Liver (tissue), 9 donors: ENCODE data around the gene ERC2. TPM values are rescaled to one million over a fixed set of nuclear protein-coding genes. Genes with fewer than 3 reads are reported as not detected.

Experiments used
- DNase-seq: peaks from one replicate; pipeline ENCODE4 v3.0.0-alpha.2; 2017; ENCODE audit warnings: low spot score
- H3K27ac ChIP-seq, 2 donors: one replicate each; pipeline ENCODE4 v1.7.0; 2013; ENCODE audit warnings: inconsistent platforms in 2 of 2, low read length in 2 of 2, control low read depth in 1 of 2, low read depth in 1 of 2, mild to moderate bottlenecking in 1 of 2
- H3K27me3 ChIP-seq, 4 donors: one replicate each; pipeline versions ENCODE4 v1.6.1 to v1.7.0; 2013; ENCODE audit warnings: low read length in 3 of 4, inconsistent platforms in 1 of 4, mild to moderate bottlenecking in 1 of 4, moderate library complexity in 1 of 4; ENCODE audit not compliant: control insufficient read depth in 4 of 4, insufficient read depth in 4 of 4
- H3K36me3 ChIP-seq, 4 donors: one replicate each; pipeline versions ENCODE4 v1.6.1 to v1.7.0; 2013; ENCODE audit warnings: low read length in 3 of 4, mild to moderate bottlenecking in 3 of 4, low read depth in 1 of 4, moderate library complexity in 1 of 4; ENCODE audit not compliant: control insufficient read depth in 4 of 4, insufficient read depth in 3 of 4
- H3K4me1 ChIP-seq, 4 donors: one replicate each; pipeline versions ENCODE4 v1.6.1 to v1.7.0; 2013; ENCODE audit warnings: low read length in 3 of 4, mild to moderate bottlenecking in 3 of 4, moderate library complexity in 1 of 4; ENCODE audit not compliant: control insufficient read depth in 4 of 4, insufficient read depth in 4 of 4
- H3K4me3 ChIP-seq, 3 donors: one replicate each; pipeline versions ENCODE4 v1.6.1 to v1.7.0; 2013; ENCODE audit warnings: low read length in 3 of 3, control low read depth in 1 of 3, low read depth in 1 of 3, mild to moderate bottlenecking in 1 of 3
- H3K9ac ChIP-seq, 2 donors: one replicate each; pipeline ENCODE4 v1.7.0; 2013; ENCODE audit warnings: low read length in 2 of 2, mild to moderate bottlenecking in 2 of 2, moderate library complexity in 2 of 2, control low read depth in 1 of 2, low read depth in 1 of 2
- H3K9me3 ChIP-seq, 4 donors: one replicate each; pipeline versions ENCODE4 v1.6.1 to v1.7.0; 2013; ENCODE audit warnings: low read length in 3 of 4; ENCODE audit not compliant: control insufficient read depth in 4 of 4
- EGR1 ChIP-seq, 2 donors: IDR thresholded peaks; 2 replicates each; pipeline ENCODE4 v1.6.1; 2016 to 2018; ENCODE audit warnings: antibody characterized with exemption in 2 of 2, low read depth in 2 of 2
- FOXA1 ChIP-seq: IDR thresholded peaks from 2 replicates; pipeline ENCODE4 v1.6.1; 2016; ENCODE audit warnings: antibody characterized with exemption
- FOXA2 ChIP-seq: IDR thresholded peaks from 2 replicates; pipeline ENCODE4 v1.6.1; 2016; ENCODE audit warnings: antibody characterized with exemption
- GABPA ChIP-seq, 2 donors: IDR thresholded peaks in 1 of 2; conservative IDR thresholded peaks in 1 of 2; 2 replicates each; pipeline ENCODE4 v1.6.1; 2016; ENCODE audit warnings: antibody characterized with exemption in 2 of 2, mild to moderate bottlenecking in 1 of 2, moderate library complexity in 1 of 2
- HNF4A ChIP-seq, 2 donors: conservative IDR thresholded peaks; 2 replicates each; pipeline ENCODE4 v1.6.1; 2016; ENCODE audit warnings: antibody characterized with exemption in 2 of 2, mild to moderate bottlenecking in 2 of 2
- HNF4G ChIP-seq: IDR thresholded peaks from 2 replicates; pipeline ENCODE4 v1.6.1; 2016; ENCODE audit warnings: antibody characterized with exemption
- JUND ChIP-seq, 2 donors: IDR thresholded peaks; 2 replicates each; pipeline ENCODE4 v1.6.1; 2016; ENCODE audit warnings: antibody characterized with exemption in 2 of 2
- NR2F2 ChIP-seq: IDR thresholded peaks from 2 replicates; pipeline ENCODE4 v1.6.1; 2016; ENCODE audit warnings: antibody characterized with exemption
- RAD21 ChIP-seq, 2 donors: IDR thresholded peaks; 2 replicates each; pipeline ENCODE4 v1.6.1; 2016; ENCODE audit warnings: antibody characterized with exemption in 2 of 2, mild to moderate bottlenecking in 2 of 2
- REST ChIP-seq: IDR thresholded peaks from 2 replicates; pipeline ENCODE4 v1.6.1; 2016; ENCODE audit warnings: antibody characterized with exemption, mild to moderate bottlenecking
- RXRA ChIP-seq, 2 donors: IDR thresholded peaks; 2 replicates each; pipeline ENCODE4 v1.6.1; 2017 to 2018; ENCODE audit warnings: antibody characterized with exemption in 2 of 2, mild to moderate bottlenecking in 1 of 2
- SP1 ChIP-seq: IDR thresholded peaks from 2 replicates; pipeline ENCODE4 v1.6.1; 2018; ENCODE audit warnings: antibody characterized with exemption, mild to moderate bottlenecking
- TAF1 ChIP-seq: conservative IDR thresholded peaks from 2 replicates; pipeline ENCODE4 v1.6.1; 2016; ENCODE audit warnings: antibody characterized with exemption, mild to moderate bottlenecking
- YY1 ChIP-seq: IDR thresholded peaks from 2 replicates; pipeline ENCODE4 v1.6.1; 2016; ENCODE audit warnings: antibody characterized with exemption, mild to moderate bottlenecking
- WGBS: extraction: QIAGEN DNeasy Blood & Tissue Kit; methylation state at CpG from one replicate; pipeline ENCODE4 v1.1.7; 2013; 5-methylcytosine and 5-hydroxymethylcytosine counted together
- polyA plus RNA-seq, 2 donors: library from polyadenylated mRNA; stranded (reverse) in 1 of 2; unstranded in 1 of 2; fragments of 200-250 nt in 1 of 2; fragments of >200 nt in 1 of 2; fragmentation: Nextera tagmentation in 1 of 2; extraction: Ambion mirVana in 1 of 2; gene quantifications; one replicate each; pipeline versions ENCODE4 v1.2.1 to v1.2.3, GENCODE V29; 2013 to 2015
- total RNA-seq, 2 donors: library from RNA; depleted of rRNA; stranded (reverse); fragments of >200 nt; gene quantifications; one replicate each; pipeline ENCODE4 v1.2.3, GENCODE V29; 2014
- TF ChIP-seq, protein P1 (sequence below): IDR thresholded peaks from 2 replicates; pipeline ENCODE4 v1.6.1; 2016; ENCODE audit warnings: antibody characterized with exemption
- TF ChIP-seq, protein P2 (sequence below): IDR thresholded peaks from 2 replicates; pipeline ENCODE4 v1.6.1; 2016; ENCODE audit warnings: antibody characterized with exemption
- TF ChIP-seq, protein P3 (sequence below): IDR thresholded peaks from 2 replicates; pipeline ENCODE4 v1.6.1; 2016; ENCODE audit warnings: antibody characterized with exemption
- TF ChIP-seq, protein P4 (sequence below): fragments of 150-350 bp; IDR thresholded peaks from 2 replicates; pipeline ENCODE4 v1.5.1; 2017; ENCODE audit warnings: improper control_type of control experiment, low read depth, low read length; ENCODE audit not compliant: missing input control
- donor health status: healthy.
- donor health status: healthy.
- donor health status: healthy.
- donor health status: healthy.
- donor health status: healthy.

The ERC2 gene
- total and polyA plus RNA-seq, 4 donors, result 0.14 to 0.25 TPM; not detected in 2

DNA sequence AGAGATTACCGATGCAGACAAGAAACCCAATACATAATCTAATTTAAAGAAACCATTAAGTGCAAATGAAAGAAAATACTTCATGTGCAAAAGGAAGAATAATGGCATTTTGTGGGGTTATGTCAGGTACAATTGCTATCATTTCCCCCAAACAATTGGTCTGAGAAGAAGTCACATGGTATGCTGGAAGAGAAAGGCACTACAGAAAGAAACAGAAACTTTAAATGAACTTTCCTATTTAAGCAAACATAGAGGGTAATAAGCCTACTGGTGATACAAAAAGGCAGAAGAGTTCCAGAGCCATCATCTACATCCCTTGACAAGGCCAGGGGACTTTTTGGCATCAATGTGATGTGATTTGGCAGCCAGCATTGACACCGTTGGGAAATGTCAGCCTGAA is 678.8 kb downstream of the ERC2 start:
- H3K9ac ChIP-seq, result no peak overlapping the region
- WGBS, result 69% methylated on average over 2 of the region's 2 CpGs
- TF ChIP-seq YY1, result no peak
- no peak for TF ChIP-seq HNF4G
- TF ChIP-seq, protein P1, sequence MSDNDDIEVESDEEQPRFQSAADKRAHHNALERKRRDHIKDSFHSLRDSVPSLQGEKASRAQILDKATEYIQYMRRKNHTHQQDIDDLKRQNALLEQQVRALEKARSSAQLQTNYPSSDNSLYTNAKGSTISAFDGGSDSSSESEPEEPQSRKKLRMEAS, result no peak
- no peak for TF ChIP-seq FOXA2
- TF ChIP-seq SP1, result no peak
- no peak for TF ChIP-seq TAF1
- TF ChIP-seq HNF4A (conservative IDR thresholded peaks at IDR 0.05), result no peak

GRCh38 chr3:55782807-55783206 is 685.5 kb downstream of the ERC2 start:
- no peaks in the 10 kb centered on the region for H3K36me3 ChIP-seq
- H3K27me3 ChIP-seq, result no peaks in the 10 kb centered on the region
- H3K9ac ChIP-seq, result no peak overlapping the region
- 68% methylated on average over 3 of the region's 3 CpGs for WGBS
- DNase-seq, result no peak
- H3K27ac ChIP-seq, result no peak overlapping the region
- no peaks in the 10 kb centered on the region for H3K4me1 ChIP-seq
- H3K9me3 ChIP-seq, result no peaks in the 10 kb centered on the region
- no peak for TF ChIP-seq TAF1
- no peak for TF ChIP-seq JUND (IDR thresholded peaks at IDR 0.05)
- TF ChIP-seq, protein P1, result no peak
- TF ChIP-seq, protein P2, sequence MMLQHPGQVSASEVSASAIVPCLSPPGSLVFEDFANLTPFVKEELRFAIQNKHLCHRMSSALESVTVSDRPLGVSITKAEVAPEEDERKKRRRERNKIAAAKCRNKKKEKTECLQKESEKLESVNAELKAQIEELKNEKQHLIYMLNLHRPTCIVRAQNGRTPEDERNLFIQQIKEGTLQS, result no peak
- TF ChIP-seq, protein P3, sequence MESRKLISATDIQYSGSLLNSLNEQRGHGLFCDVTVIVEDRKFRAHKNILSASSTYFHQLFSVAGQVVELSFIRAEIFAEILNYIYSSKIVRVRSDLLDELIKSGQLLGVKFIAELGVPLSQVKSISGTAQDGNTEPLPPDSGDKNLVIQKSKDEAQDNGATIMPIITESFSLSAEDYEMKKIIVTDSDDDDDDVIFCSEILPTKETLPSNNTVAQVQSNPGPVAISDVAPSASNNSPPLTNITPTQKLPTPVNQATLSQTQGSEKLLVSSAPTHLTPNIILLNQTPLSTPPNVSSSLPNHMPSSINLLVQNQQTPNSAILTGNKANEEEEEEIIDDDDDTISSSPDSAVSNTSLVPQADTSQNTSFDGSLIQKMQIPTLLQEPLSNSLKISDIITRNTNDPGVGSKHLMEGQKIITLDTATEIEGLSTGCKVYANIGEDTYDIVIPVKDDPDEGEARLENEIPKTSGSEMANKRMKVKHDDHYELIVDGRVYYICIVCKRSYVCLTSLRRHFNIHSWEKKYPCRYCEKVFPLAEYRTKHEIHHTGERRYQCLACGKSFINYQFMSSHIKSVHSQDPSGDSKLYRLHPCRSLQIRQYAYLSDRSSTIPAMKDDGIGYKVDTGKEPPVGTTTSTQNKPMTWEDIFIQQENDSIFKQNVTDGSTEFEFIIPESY, result no peak
- TF ChIP-seq NR2F2, result no peak
- TF ChIP-seq HNF4A (conservative IDR thresholded peaks at IDR 0.05), result no peak
- no peak for TF ChIP-seq EGR1 (IDR thresholded peaks at IDR 0.05; ENCODE audit: low read depth in 2 of 2)
- TF ChIP-seq, protein P4, sequence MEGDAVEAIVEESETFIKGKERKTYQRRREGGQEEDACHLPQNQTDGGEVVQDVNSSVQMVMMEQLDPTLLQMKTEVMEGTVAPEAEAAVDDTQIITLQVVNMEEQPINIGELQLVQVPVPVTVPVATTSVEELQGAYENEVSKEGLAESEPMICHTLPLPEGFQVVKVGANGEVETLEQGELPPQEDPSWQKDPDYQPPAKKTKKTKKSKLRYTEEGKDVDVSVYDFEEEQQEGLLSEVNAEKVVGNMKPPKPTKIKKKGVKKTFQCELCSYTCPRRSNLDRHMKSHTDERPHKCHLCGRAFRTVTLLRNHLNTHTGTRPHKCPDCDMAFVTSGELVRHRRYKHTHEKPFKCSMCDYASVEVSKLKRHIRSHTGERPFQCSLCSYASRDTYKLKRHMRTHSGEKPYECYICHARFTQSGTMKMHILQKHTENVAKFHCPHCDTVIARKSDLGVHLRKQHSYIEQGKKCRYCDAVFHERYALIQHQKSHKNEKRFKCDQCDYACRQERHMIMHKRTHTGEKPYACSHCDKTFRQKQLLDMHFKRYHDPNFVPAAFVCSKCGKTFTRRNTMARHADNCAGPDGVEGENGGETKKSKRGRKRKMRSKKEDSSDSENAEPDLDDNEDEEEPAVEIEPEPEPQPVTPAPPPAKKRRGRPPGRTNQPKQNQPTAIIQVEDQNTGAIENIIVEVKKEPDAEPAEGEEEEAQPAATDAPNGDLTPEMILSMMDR, result no peak
- no peak for TF ChIP-seq FOXA1
- TF ChIP-seq GABPA (IDR thresholded peaks at IDR 0.05 in 1 of 2, conservative IDR thresholded peaks at IDR 0.05 in 1 of 2), result no peak
- TF ChIP-seq HNF4G, result no peak
- TF ChIP-seq RXRA (IDR thresholded peaks at IDR 0.05), result no peak
- no peak for TF ChIP-seq RAD21 (IDR thresholded peaks at IDR 0.05)
- no peak for TF ChIP-seq REST
- TF ChIP-seq FOXA2, result no peak
- no peak for TF ChIP-seq YY1
- no peak overlapping the region for H3K4me3 ChIP-seq

More for the DNA sequence above, 678.8 kb downstream of the ERC2 start:
- Histone ChIP-seq H3K27me3 (no peaks in the 10 kb centered on the region), H3K36me3 (no peaks in the 10 kb centered on the region), H3K4me1 (no peaks in the 10 kb centered on the region), H3K9me3 (no peaks in the 10 kb centered on the region), H3K27ac (no peak overlapping the region), H3K4me3 (no peak overlapping the region)
- no peak for DNase-seq
